ENCODE data around the gene LRFN3.

The LRFN3 gene

DNA sequence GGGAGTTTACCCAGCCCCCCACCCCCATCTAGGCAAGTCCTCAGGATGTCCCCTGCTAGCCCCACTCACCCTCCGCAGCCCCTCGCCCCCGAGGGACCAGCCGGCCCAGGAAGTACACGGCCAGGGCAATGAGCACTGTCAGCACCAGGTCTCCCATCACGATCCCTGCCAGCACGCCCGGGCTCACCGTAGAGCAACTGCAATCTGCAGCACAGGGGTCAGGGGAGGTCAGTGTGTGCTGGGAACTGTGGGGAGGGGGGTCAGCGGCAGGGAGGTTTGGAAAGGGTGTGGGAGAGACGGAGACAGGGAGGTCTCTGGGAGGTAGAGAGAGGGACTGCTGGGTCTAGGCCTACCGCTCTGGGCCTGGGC lies 28.8 kb upstream of the LRFN3 start:
- peaks cover 28% of the 10 kb centered on the region for H3K4me1 ChIP-seq (ENCODE audit: insufficient read depth, low read length, poor library complexity, severe bottlenecking)
- no peak for TF ChIP-seq EZH2phosphoT487 (IDR thresholded peaks at IDR 0.05; ENCODE audit: borderline replicate concordance)
- TF ChIP-seq, protein P1, sequence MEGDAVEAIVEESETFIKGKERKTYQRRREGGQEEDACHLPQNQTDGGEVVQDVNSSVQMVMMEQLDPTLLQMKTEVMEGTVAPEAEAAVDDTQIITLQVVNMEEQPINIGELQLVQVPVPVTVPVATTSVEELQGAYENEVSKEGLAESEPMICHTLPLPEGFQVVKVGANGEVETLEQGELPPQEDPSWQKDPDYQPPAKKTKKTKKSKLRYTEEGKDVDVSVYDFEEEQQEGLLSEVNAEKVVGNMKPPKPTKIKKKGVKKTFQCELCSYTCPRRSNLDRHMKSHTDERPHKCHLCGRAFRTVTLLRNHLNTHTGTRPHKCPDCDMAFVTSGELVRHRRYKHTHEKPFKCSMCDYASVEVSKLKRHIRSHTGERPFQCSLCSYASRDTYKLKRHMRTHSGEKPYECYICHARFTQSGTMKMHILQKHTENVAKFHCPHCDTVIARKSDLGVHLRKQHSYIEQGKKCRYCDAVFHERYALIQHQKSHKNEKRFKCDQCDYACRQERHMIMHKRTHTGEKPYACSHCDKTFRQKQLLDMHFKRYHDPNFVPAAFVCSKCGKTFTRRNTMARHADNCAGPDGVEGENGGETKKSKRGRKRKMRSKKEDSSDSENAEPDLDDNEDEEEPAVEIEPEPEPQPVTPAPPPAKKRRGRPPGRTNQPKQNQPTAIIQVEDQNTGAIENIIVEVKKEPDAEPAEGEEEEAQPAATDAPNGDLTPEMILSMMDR (conservative IDR thresholded peaks at IDR 0.05; ENCODE audit: low read length) = no peak
- no peak overlapping the region for H3K4me3 ChIP-seq (ENCODE audit: low read length, poor library complexity, severe bottlenecking)
- H3K36me3 ChIP-seq (ENCODE audit: insufficient read depth, low read length) = no peaks in the 10 kb centered on the region
- no peak overlapping the region for H2AFZ ChIP-seq (ENCODE audit: low read length)
- no peaks in the 10 kb centered on the region for H3F3A ChIP-seq (ENCODE audit: low read depth)
- peaks cover 8% of the 10 kb centered on the region; the same call in 1 of the 2 replicates for H3K79me2 ChIP-seq (ENCODE audit: insufficient read depth, low read length)
- no peaks in the 10 kb centered on the region for H3K9me2 ChIP-seq (replicated peaks; ENCODE audit: low read depth, low read length)
- no peak overlapping the region for H3K4me2 ChIP-seq (ENCODE audit: low read depth, low read length, poor library complexity, severe bottlenecking)
- no peaks in the 10 kb centered on the region for H3K27me3 ChIP-seq (ENCODE audit: insufficient read depth, low read length, poor library complexity, severe bottlenecking)
- no peaks in the 10 kb centered on the region for H3K9me3 ChIP-seq (ENCODE audit: insufficient read depth, low read depth, low read length)
- no peak overlapping the region for H3K9ac ChIP-seq (ENCODE audit: low read depth, low read length, poor library complexity, severe bottlenecking)
- H4K20me1 ChIP-seq (ENCODE audit: insufficient read depth, low read length, poor library complexity, severe bottlenecking) = no peaks in the 10 kb centered on the region

DNA sequence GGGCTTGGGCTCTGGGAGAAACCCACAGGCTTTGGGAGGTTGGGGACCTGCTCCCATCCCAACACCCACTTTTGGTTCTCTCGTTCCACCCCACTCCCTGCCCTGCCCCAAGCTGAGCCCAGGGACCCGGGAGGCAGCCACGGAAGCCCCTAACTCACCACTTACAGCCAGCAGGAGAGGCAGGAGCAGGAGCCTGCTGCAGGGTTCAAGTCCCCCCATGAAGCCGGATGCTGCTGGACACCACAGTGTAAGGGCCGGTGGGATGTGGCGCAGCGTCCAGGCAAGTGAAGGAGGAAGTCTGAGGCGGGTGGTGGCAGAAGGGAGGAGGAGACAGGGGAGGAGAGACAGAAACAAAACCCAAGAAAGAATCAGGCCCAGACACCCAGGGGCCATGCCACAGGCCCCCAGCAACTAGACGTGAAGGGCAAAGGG lies 28.1 kb upstream of the LRFN3 start, which contains the start of gene TYROBP:
Gene TYROBP (minus strand): TSS at position 286 of the 432 bp plus-strand sequence. CDS start 67 bp downstream, at position 219.
- Histone ChIP-seq H3K9me2 (replicated peaks; ENCODE audit: low read depth, low read length) (no peaks in the 10 kb centered on the region), H3F3A (ENCODE audit: low read depth) (no peaks in the 10 kb centered on the region), H4K20me1 (ENCODE audit: insufficient read depth, low read length, poor library complexity, severe bottlenecking) (no peaks in the 10 kb centered on the region), H3K4me3 (ENCODE audit: low read length, poor library complexity, severe bottlenecking) (no peak within 1 kb of the TSS), H3K9me3 (ENCODE audit: insufficient read depth, low read depth, low read length) (no peaks in the 10 kb centered on the region), H3K4me1 (ENCODE audit: insufficient read depth, low read length, poor library complexity, severe bottlenecking) (peaks cover 21% of the 10 kb centered on the region), H3K36me3 (ENCODE audit: insufficient read depth, low read length) (no peaks in the 10 kb centered on the region), H3K4me2 (ENCODE audit: low read depth, low read length, poor library complexity, severe bottlenecking) (no peak within 1 kb of the TSS), H3K79me2 (ENCODE audit: insufficient read depth, low read length) (peaks cover 1% of the 10 kb centered on the region; the same call in 1 of the 2 replicates), H3K9ac (ENCODE audit: low read depth, low read length, poor library complexity, severe bottlenecking) (no peak within 1 kb of the TSS), H2AFZ (ENCODE audit: low read length) (no peak within 1 kb of the TSS), H3K27me3 (ENCODE audit: insufficient read depth, low read length, poor library complexity, severe bottlenecking) (no peaks in the 10 kb centered on the region)
- TF ChIP-seq, protein P1 (conservative IDR thresholded peaks at IDR 0.05; ENCODE audit: low read length) = no peak
- TF ChIP-seq EZH2phosphoT487 (IDR thresholded peaks at IDR 0.05; ENCODE audit: borderline replicate concordance) = no peak

DNA sequence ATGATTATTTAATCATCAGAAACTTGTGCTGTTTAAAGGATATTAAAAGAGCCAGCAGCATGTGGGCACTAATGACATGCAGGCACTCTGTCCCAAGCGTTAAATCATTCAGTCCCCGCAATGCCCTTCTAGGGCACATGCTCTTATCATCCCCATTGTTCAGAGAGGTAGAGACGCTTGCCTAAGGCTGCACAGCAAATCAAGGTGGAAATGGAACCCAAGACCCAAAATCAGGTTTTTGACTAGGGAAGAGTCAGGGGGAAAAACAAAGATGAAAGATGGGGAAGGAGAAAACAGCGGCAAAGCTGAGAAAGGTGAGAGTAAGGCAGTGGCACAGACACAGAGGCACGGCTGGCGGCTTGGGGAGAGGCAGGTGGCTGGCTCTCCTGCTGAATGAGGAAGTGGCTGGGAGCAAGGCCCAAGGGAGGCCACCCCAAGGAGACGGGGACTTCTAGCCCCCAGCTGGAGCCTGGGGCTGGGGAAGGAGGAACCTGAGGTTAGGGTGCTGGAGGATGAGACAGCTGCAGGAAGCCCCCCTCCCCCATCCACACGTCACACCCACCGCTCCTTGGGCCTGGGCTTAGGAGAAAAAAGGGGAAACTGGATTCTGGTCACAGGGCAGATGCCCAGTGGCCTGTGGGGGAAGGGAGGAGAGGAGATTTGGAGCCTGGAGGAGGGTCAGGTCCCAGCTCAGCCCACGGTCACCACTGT lies 27.0 kb upstream of the LRFN3 start:
- no peak overlapping the region for H3K9ac ChIP-seq (ENCODE audit: low read depth, low read length, poor library complexity, severe bottlenecking)
- H3K9me2 ChIP-seq (replicated peaks; ENCODE audit: low read depth, low read length) = no peaks in the 10 kb centered on the region
- H3K4me1 ChIP-seq (ENCODE audit: insufficient read depth, low read length, poor library complexity, severe bottlenecking) = peaks cover 14% of the 10 kb centered on the region
- H3K4me3 ChIP-seq (ENCODE audit: low read length, poor library complexity, severe bottlenecking) = no peak overlapping the region
- H3K27me3 ChIP-seq (ENCODE audit: insufficient read depth, low read length, poor library complexity, severe bottlenecking) = no peaks in the 10 kb centered on the region
- H3K9me3 ChIP-seq (ENCODE audit: insufficient read depth, low read depth, low read length) = no peaks in the 10 kb centered on the region
- no peaks in the 10 kb centered on the region for H3K36me3 ChIP-seq (ENCODE audit: insufficient read depth, low read length)
- H3K79me2 ChIP-seq (ENCODE audit: insufficient read depth, low read length) = no peaks in the 10 kb centered on the region
- TF ChIP-seq, protein P1 (conservative IDR thresholded peaks at IDR 0.05; ENCODE audit: low read length) = no peak
- no peak for TF ChIP-seq EZH2phosphoT487 (IDR thresholded peaks at IDR 0.05; ENCODE audit: borderline replicate concordance)
- H3F3A ChIP-seq (ENCODE audit: low read depth) = no peaks in the 10 kb centered on the region
- H2AFZ ChIP-seq (ENCODE audit: low read length) = no peak overlapping the region; the same call in 1 of the 2 replicates
- no peak overlapping the region for H3K4me2 ChIP-seq (ENCODE audit: low read depth, low read length, poor library complexity, severe bottlenecking)
- no peaks in the 10 kb centered on the region for H4K20me1 ChIP-seq (ENCODE audit: insufficient read depth, low read length, poor library complexity, severe bottlenecking)
